Measurements from ENCODE around the gene FAM168B. TPM values are rescaled to one million over a fixed set of nuclear protein-coding genes. Genes with fewer than 3 reads are reported as not detected.
A peak's percentile ranks its signal among the peaks of the same experiment; 100 is the strongest.

FAM168B gene
- total RNA-seq, 1 experiment from 2014 or later = 115 TPM

DNA sequence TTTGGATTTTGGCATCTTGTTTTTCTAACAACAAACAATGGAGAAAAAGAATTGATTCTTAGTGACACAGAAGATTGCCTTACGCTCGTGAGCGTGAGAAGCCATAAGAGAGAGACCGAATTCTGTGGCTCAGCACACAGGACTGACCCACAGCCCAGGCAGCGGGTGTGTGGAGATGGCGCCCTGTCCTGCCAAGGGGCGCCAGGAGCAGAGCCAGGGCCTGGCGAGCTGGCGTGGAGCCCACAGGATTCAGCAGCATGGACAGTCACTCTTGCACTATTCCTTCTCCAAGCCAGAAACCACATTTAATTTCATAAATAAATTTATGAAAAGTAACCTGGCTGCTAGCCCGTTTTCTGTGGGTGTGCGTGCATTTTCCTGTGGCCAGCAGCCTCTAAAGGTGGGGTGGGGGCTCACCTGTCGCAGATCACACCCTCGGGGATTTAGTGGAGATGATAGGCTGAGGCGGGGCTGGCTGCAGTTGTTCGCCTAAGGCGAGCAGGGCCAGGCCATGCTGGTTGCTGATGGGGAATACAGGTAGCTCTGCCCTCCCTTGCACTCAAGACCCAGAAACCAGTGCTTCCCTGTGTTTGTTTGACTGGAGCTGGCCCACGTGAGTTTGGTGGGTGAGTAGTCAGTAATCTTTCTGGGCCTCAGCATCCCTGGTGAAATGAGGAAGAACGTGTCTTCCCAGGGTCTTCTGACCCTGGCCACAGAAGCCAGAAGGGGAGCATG lies 46.2 kb downstream of the FAM168B start:
- H3K27me3 ChIP-seq = no peaks in the 10 kb centered on the region
- DNase-seq = peak; percentile 33
- H3K9me3 ChIP-seq = no peaks in the 10 kb centered on the region
- H3K36me3 ChIP-seq = peaks cover 48% of the 10 kb centered on the region
- no peak overlapping the region for H3K4me3 ChIP-seq

GRCh38 chr2:131046028-131046917 lies 47.0 kb downstream of the FAM168B start:
- no peaks in the 10 kb centered on the region for H3K9me3 ChIP-seq
- H3K27me3 ChIP-seq = no peaks in the 10 kb centered on the region
- no peak overlapping the region for H3K4me3 ChIP-seq
- DNase-seq = no peak
- peaks cover 40% of the 10 kb centered on the region for H3K36me3 ChIP-seq

- no peaks in the 10 kb centered on the region for H3K9me3 ChIP-seq
- H3K4me3 ChIP-seq = no peak overlapping the region
- DNase-seq = no peak
- no peaks in the 10 kb centered on the region for H3K27me3 ChIP-seq
- peaks cover 34% of the 10 kb centered on the region for H3K36me3 ChIP-seq
These were observed 47.8 kb downstream of the FAM168B start for GRCh38 chr2:131045286-131046027.

- no peak for DNase-seq
These were observed 48.5 kb downstream of the FAM168B start for GRCh38 chr2:131044757-131045150.

DNA sequence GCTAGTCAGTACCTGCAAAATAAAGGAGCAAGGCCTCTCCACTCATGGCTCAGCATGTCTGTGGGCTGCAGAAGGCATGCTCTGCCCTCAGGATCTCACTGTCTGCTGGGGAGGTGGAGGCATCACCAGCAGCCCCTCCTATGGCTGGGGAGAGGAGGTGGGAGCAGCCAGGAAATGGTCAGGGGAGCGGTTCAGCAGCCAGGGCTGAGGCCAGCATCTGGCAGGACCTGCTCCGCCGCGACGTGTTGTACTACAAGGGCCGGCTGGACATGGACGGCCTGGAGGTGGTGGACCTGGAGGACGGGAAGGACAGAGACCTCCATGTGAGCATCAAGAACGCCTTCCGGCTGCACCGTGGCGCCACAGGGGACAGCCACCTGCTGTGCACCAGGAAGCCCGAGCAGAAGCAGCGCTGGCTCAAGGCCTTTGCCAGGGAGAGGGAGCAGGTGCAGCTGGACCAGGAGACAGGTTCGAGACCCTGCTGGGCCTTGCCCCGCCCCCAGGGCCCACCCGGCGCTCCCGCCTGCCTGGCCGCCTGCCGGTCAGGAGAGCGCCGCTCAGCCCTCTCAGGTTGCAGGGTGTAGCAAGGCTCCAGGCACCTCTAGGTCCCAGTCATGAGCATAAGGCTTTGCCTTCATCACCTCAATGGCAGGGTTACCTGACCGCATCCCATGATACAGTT lies 49.0 kb downstream of the FAM168B start:
- no peak for DNase-seq
- H3K4me3 ChIP-seq = no peak overlapping the region
- no peaks in the 10 kb centered on the region for H3K27me3 ChIP-seq
- no peaks in the 10 kb centered on the region for H3K9me3 ChIP-seq
- peaks cover 21% of the 10 kb centered on the region for H3K36me3 ChIP-seq

More at GRCh38 chr2:131044757-131045150, 48.5 kb downstream of the FAM168B start:
- Histone ChIP-seq H3K9me3 (no peaks in the 10 kb centered on the region), H3K36me3 (peaks cover 27% of the 10 kb centered on the region), H3K4me3 (no peak overlapping the region), H3K27me3 (no peaks in the 10 kb centered on the region)

- Histone ChIP-seq H3K9me3 (no peaks in the 10 kb centered on the region), H3K36me3 (peaks cover 15% of the 10 kb centered on the region), H3K4me3 (no peak overlapping the region), H3K27me3 (no peaks in the 10 kb centered on the region)
- DNase-seq = no peak
These were observed 49.8 kb downstream of the FAM168B start for GRCh38 chr2:131043199-131044074.

- DNase-seq = peak; percentile 59
- Histone ChIP-seq H3K4me3 (no peak overlapping the region), H3K36me3 (peaks cover 5% of the 10 kb centered on the region), H3K27me3 (no peaks in the 10 kb centered on the region), H3K9me3 (no peaks in the 10 kb centered on the region)
These were observed 51.0 kb downstream of the FAM168B start for GRCh38 chr2:131042148-131042775.

- H3K27me3 ChIP-seq = no peaks in the 10 kb centered on the region
- no peak overlapping the region for H3K4me3 ChIP-seq
- H3K36me3 ChIP-seq = no peaks in the 10 kb centered on the region; the same call in 1 of the 2 replicates
- no peak for DNase-seq
- no peaks in the 10 kb centered on the region for H3K9me3 ChIP-seq
These were observed 51.7 kb downstream of the FAM168B start for GRCh38 chr2:131041402-131042147.

- Histone ChIP-seq H3K27me3 (no peaks in the 10 kb centered on the region), H3K36me3 (no peaks in the 10 kb centered on the region), H3K9me3 (no peaks in the 10 kb centered on the region), H3K4me3 (no peak overlapping the region)
- no peak for DNase-seq
These were observed 52.4 kb downstream of the FAM168B start for GRCh38 chr2:131040661-131041401.

- Histone ChIP-seq H3K36me3 (no peaks in the 10 kb centered on the region), H3K27me3 (no peaks in the 10 kb centered on the region), H3K4me3 (no peak overlapping the region), H3K9me3 (no peaks in the 10 kb centered on the region)
- no peak for DNase-seq
These were observed 53.2 kb downstream of the FAM168B start for GRCh38 chr2:131039908-131040660.

DNA sequence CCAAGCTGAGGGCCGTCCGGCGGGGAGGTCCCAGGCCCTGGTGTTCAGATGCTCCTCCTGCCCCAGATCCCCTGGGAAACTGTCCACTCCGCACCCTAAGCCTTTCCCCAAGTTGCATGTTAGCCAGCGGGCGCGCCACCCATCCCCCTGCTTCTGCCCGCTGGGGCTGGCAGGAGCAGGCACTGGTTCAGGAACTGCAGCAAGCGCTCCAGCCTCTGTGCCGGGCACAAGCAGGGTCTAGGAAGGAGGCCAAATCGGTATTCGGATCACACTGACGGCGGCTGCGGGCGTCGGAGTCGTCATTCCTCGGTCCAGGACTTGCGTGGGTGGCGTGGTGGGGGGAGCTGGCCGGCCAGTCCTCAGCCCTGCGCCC lies 53.7 kb downstream of the FAM168B start:
- Histone ChIP-seq H3K36me3 (no peaks in the 10 kb centered on the region), H3K9me3 (no peaks in the 10 kb centered on the region), H3K4me3 (no peak overlapping the region), H3K27me3 (no peaks in the 10 kb centered on the region)
- DNase-seq = no peak

DNA sequence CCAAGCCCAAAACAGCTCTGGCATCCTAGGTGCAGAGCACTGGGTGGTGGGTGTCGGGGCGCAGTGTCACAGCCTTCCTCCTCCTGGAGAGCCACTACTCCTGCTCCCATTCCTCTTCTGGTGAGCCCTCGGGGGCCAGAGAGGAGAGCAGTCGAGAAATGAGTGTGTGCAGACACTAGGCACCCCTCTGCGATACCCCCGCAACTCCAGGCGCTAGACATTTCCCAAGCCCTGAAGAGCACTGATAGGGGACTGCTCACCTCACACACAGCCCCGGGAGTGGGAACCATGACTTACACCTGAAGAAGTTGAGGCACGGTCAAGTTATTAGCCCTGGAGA lies 54.2 kb downstream of the FAM168B start:
- Histone ChIP-seq H3K4me3 (no peak overlapping the region), H3K9me3 (no peaks in the 10 kb centered on the region), H3K27me3 (no peaks in the 10 kb centered on the region), H3K36me3 (no peaks in the 10 kb centered on the region)
- DNase-seq = no peak

GRCh38 chr2:131038258-131039100 lies 54.8 kb downstream of the FAM168B start:
- Histone ChIP-seq H3K4me3 (no peak overlapping the region), H3K9me3 (no peaks in the 10 kb centered on the region), H3K27me3 (no peaks in the 10 kb centered on the region), H3K36me3 (no peaks in the 10 kb centered on the region)
- DNase-seq = no peak
